Loucy (cell line): Measurements from ENCODE around the gene UNK.

Source experiments
- CTCF ChIP-seq: fragments of 200-600 bp; sonication (generic); conservative IDR thresholded peaks from 2 replicates; pipeline ENCODE4 v1.5.1; 2014; ENCODE audit warnings: mild to moderate bottlenecking, antibody characterized with exemption, low read length
- EZH2phosphoT487 ChIP-seq: fragments of 200-600 bp; IDR thresholded peaks from 2 replicates; pipeline ENCODE4 v1.6.1; 2018; ENCODE audit warnings: antibody characterized with exemption, mild to moderate bottlenecking, moderate library complexity, borderline replicate concordance

DNA sequence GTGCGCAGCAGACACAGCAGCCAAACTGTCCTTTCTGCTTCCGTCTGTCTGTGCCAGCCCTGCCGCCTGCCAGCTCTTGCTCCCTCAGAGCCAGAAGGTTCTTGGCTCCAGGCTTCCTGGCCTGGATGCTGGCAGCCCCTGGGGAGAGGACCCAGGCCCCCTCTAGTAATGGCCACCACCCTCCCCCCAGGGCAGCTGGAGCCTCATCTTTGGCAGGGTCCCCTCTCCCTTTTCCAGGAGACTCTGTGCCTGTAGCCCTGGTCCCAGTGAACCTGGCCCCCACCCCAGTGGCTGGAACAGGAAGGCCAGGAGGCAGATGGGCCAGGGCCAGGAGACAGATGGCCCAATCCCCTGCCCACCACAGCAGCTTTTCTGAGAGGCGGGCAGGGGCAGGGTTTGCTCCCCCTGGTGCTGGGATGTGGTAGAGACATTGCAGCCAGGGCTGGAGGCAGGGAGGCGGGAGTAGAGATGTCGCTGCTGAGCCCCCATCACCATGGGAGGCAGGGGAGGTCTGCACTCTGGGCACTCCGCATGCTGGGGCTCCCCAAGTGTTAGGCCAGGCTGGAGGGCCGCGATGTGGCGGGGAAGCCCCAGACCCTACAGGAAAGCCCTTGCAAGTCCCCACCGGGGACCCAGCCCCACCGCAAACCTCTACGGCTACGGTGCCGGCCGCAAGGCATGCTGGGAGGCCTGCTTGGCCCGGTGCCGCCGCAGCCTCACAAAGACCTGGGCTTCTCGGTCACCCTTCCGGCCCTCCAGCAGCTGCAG, 42.9 kb downstream of the UNK start:
- TF ChIP-seq CTCF, result peak; percentile 64
- no peak for TF ChIP-seq EZH2phosphoT487
